GM19467 (cell line): ENCODE data around the gene CD48.
"Not testable (repeated sequence)": the region's sequence is repeated elsewhere in the genome, so short reads cannot be mapped to it uniquely, and the experiment has no call there.

Experiments
- ATAC-seq: cut with Tn5 transposase; IDR thresholded peaks from one replicate; pipeline ENCODE4 v1.9.1; 2021; ENCODE audit warnings: mild to moderate bottlenecking, moderate library complexity; ENCODE audit not compliant: unreplicated experiment

Gene CD48

DNA sequence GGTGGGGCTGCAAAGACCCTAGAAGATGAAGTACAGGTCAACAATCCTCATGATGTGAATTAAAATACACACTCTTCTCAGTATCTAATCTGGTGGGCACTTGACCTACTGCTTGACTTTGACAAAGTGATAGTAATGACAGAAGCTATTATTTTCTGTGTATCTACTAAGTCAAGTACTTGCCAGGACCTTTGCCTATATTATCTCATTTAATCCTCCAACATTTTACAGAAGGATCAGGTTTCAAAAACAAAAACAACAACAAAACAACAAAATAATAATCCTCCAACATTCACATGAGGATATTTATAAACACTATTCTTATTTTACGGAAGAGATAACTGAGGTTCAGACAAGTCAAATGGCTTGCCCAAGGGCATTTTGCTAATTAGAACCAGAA is 4.4 kb upstream of the CD48 start:
- ATAC-seq, result no peak

DNA sequence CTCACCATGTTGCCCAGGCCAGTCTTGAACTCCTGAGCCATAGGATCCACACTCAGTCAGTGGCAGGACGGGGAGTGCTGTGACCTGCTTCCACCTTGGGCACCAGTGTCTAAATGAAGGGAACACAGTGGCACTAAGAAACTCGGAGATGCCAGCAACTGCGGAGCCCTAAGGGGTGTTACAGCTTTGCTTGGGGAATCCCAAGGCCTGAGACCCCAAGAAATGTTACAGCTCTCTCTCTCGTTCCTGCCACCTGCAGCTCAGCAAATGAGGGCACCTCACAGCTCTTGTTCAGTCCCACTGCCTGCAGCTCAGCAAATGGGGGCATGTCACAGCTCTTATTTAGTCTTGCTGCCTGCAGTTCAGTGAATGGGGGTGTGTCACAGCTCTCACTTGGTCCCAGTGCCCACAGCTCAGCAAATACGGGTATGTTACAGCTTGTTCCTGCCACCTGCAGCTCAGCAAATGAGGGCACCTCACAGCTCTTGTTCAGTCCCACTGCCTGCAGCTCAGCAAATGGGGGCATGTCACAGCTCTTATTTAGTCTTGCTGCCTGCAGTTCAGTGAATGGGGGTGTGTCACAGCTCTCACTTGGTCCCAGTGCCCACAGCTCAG is 2.5 kb upstream of the CD48 start:
- not testable (repeated sequence) for ATAC-seq

DNA sequence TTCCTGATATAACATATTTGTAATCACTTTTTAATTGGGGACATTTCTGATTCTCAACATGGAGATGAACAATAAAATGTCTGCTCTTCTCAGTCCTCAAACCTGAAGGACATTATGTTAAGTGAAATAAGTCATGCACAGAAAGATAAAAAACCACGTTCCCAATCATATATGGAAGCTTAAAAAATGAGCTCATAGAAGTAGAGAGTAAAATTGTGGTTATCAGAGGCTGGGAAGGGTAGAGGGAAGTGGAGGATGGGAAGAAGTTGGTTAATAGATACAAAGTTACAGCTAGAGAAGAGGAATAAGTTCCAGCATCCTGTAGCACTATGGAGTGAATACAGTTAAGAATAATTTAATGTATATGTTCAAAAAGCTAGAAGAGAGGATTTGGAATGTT is 1.5 kb upstream of the CD48 start:
- ATAC-seq, result no peak

- peak; percentile 26 for ATAC-seq
Measured at GRCh38 chr1:160712525-160713080, 981 bp upstream of the CD48 start.

- no peak for ATAC-seq
Measured at GRCh38 chr1:160711276-160711601, 383 bp downstream of the CD48 start.

DNA sequence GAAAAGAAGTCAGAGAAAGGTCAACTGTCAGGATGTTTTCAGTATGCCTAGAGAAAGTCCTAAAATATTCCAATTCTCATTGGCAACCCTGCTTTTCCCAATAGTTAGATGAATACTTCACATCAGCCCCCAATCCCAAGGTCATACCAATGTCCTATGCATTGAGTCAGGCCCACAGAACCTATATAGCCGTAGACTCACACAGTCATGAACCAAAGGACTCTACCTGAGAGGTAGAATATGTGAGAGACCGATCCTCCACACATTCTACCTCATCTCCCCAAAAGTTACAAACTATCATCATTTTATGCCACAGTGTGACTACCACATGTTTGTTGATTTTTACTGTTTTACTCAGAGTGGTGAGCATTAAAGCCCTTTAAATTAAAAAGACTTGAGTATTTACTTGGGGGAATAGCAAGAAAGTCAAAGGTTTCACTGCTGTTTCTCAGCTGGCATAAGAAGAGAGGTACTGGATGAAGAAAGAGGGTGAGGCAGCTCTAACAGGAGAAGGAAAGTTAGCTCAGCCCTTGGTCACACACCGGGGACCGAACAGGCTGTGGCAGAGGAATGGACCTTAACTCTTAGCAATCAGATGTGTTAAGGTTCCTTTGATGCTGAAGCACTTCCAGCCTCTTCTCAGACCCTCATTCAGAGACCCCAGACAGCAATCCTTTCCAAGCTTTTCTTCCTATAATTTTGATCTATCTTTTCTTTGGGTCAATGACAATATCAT is 937 bp downstream of the CD48 start:
- no peak for ATAC-seq

DNA sequence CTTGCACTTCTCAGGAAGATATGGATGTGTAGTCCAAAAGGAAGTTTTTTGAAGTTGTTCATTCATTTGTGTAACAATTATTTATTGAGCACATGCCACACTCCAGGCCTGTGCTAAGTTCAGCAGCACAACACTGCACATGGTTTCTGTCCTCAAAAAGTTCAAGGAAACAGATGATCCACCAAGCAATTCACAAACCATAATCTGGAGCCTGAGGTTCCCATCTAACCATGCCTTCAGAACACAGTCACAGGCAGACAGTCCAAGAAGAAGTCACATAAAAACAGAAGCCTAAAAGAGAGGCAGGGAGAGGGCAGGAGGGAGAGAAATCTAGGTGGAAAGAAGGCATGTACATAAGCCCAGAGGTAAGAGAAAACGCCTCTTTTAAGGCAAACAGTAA is 1.9 kb downstream of the CD48 start:
- ATAC-seq, result no peak

DNA sequence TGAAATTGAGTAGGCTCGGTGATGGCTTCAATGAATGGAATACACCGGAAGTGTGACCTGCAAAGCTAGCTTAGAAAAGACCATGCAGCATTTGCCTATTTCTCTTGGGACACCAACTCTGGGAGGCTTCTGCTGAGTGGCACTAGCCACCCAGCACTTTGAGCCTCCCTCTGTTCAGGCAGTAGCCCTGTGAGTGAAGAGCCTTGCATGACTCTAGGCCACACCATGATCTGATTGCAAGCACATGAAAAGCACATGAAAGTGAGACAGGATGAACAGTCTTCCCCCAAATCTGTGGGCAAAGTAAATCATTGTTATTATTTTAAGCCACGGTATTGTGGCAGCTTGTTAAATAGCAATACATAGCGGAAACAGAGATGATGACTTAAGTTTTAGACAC is 2.8 kb downstream of the CD48 start:
- peak; percentile 40 for ATAC-seq

GRCh38 chr1:160708118-160708517 is 3.5 kb downstream of the CD48 start:
- ATAC-seq, result no peak

GRCh38 chr1:160707236-160708064 is 4.2 kb downstream of the CD48 start:
- no peak for ATAC-seq

GRCh38 chr1:160706526-160707235 is 4.9 kb downstream of the CD48 start:
- no peak for ATAC-seq

DNA sequence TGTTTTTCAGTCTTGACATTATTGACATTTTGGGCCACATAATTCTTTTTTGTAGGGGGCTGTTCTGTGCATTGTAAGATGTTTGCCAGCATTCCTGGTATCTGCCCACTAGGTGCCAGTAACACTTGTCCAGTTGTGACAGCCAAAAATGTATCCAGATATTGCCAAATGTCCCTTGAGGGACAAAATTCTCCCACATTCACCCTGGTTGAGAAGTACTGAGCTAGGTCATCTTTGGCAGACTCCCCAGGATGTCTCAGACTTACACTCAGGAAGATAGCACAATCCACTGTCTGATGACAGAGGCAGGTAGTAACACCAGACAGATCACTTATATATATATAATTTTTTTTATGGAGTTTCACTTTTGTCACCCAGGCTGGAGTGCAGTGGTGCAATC is 5.9 kb downstream of the CD48 start:
- ATAC-seq, result no peak

GRCh38 chr1:160705212-160705621 is 6.4 kb downstream of the CD48 start:
- ATAC-seq, result not testable (repeated sequence)

GRCh38 chr1:160704250-160704649 is 7.4 kb downstream of the CD48 start:
- ATAC-seq, result no peak

DNA sequence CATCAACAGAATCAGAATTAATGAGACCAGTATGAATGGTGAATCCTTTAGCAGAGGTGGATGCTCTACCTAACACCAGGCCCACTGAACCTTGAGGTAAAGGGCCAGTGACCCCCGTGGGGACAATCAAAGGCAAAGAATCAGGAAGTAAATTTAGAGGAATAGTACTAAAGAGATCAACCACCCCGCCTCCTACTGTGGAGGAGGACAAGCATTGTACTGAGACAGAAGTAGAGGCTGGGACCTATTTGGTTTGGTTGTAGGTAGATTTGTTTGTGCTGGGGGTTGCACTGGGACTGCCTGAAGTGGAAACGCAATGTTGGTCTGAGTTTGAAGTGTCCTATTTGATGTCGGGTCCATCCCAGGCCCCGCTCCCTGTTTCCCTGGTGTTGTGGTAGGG is 9.5 kb downstream of the CD48 start:
- ATAC-seq, result no peak

GRCh38 chr1:160692390-160692789 is 19.2 kb downstream of the CD48 start:
- not testable (repeated sequence) for ATAC-seq

DNA sequence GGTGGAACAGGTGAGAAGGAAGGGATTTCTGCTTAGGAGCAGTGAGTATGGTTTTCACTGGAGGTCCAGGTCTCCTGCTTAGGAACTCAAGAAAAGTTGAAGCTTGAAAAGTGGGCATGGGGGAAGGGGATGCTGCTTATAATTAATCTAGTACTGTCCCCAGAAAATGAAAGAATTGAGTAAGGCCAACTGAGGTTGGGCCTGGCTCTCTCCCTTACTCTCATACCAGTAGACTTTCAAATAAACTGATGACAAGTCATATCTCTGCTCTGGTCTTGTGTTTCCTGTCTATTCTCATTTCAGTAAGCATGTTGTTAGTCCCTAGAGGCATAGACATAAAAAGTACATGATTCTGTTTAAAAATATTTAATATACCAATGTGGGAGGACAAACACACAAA is 26.4 kb downstream of the CD48 start:
- ATAC-seq, result no peak

DNA sequence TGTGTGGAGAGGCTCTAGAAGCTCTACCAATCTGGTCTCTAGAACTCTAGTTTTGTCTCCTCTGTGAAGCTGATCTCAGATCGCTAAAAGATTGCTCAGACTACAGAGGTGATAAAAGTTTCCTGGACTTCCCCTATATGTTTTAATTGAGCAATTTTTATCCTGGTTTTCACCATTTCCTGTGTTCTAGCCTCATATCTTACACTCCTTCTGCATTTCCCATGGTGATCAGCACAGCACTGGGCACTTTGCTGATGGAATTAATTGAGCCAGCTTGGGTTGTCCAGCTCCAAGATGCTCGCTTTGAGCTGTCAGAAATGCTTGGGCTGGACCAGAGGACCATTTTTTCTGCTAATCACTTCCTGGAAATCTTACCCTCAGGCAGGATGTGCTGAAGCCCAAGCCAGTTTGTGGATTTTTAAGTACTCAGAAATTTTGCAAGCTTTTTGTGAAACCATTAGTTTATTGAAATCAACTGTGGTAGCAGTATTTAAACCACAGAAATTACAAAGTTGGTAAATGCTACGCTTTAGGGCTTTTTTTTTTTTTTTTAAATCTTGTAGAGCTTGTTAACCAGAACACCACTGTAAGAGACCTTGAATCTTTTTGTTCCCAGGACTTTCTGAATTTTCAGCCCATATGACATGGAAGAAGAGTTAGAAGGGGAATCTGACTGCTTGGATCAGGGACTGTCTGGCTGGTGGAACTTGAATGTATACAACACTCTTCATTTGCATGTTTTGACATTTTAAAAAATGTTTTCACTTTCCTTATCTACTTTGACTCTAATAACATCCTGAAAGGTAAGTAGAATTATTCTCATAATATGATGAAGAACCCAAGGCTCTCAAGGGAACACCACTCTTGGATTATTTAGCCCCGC is 28.4 kb downstream of the CD48 start:
- ATAC-seq, result no peak

- ATAC-seq, result no peak
Measured at GRCh38 chr1:160681891-160682140, 29.8 kb downstream of the CD48 start.
